Measurements from ENCODE around the gene TMEM151A. TPM values are rescaled to one million over a fixed set of nuclear protein-coding genes. Genes with fewer than 3 reads are reported as not detected.

TMEM151A gene
- total RNA-seq, 1 experiment from 2014 or later = 0.56 TPM

DNA sequence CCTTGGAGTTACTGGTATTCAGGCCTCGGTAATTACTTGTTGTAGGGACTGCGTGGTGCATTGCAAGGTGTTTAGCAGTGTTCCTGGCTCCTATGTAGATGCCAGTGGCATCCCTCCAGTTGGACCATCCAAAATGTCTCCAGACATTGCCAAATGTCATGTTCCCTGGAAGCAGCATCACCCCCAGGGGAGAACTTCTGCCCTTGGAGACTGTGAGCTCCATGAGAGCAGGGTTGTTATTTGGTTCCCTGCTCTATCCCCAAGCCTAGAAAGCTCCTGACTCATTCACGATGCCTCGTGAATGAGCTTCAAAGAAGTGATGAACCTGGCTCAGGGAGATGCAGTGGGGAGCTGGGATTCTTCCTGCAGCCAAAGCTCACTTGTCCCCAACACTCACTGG is 29.9 kb downstream of the TMEM151A start:
- Histone ChIP-seq H3K9me3 (0 out of 2 replicates have a peak, but pooled peaks cover 2% of the 10 kb centered on the region), H3K4me3 (no peak overlapping the region), H3K27me3 (no peaks in the 10 kb centered on the region), H3K36me3 (no peaks in the 10 kb centered on the region)
- DNase-seq = no peak

DNA sequence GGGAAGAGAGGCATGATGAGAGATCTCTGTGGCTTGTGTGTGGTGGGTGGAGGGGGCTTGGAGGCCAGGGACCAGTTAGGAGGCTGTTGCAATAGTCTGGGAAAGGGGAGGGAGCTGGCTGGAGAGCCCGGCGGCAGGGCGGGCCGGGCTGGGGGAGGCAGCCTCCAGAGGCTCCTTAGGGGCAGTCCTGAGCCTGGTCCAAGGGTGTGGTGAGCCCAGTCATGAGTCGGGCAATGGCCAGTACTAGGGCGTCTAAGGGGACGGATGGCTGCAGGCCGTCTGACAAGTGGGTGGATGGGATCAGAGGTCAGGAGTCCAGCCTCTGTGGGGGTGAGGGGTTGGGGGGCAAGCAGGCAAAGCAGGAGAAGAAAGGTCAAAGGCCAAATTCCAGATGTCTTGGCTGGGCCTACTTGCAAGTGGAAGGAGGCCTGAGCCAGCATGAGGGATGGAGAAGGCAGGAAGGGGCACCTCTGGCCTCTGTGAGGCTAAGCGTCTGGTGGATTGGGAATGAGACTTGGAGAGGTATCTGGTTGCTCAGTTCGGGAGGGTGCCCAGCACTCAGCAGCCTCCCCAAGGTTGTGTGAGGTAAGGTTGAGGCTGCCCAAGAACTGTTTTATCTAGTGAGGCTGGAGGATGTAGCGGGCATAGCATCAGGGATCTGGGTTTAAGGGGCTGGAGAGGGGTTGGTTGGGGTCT is 31.2 kb downstream of the TMEM151A start:
- DNase-seq = no peak
- no peaks in the 10 kb centered on the region for H3K36me3 ChIP-seq
- H3K9me3 ChIP-seq = 0 out of 2 replicates have a peak, but pooled peaks cover 2% of the 10 kb centered on the region
- H3K27me3 ChIP-seq = no peaks in the 10 kb centered on the region
- H3K4me3 ChIP-seq = no peak overlapping the region

DNA sequence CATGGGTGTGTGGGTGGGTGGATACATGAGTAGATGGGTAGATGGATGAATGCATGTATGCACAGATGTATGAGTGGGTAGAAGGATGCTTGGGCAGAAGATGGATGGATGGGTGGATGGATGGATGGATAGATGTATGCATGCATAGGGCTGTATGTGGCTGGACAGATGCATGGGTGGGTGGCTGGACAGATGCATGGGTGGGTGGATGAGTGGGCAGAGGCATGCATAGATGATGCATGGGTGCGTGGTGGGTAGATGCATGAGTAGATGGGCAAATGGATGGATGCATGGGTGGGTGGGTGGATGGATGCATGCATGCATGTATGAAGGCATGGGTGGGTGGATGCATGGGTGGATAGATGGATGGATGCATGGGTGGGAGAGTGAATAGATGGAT is 32.0 kb downstream of the TMEM151A start:
- H3K27me3 ChIP-seq = no peaks in the 10 kb centered on the region
- no peak for DNase-seq
- 0 out of 2 replicates have a peak, but pooled peaks cover 2% of the 10 kb centered on the region for H3K9me3 ChIP-seq
- H3K4me3 ChIP-seq = no peak overlapping the region
- no peaks in the 10 kb centered on the region for H3K36me3 ChIP-seq

DNA sequence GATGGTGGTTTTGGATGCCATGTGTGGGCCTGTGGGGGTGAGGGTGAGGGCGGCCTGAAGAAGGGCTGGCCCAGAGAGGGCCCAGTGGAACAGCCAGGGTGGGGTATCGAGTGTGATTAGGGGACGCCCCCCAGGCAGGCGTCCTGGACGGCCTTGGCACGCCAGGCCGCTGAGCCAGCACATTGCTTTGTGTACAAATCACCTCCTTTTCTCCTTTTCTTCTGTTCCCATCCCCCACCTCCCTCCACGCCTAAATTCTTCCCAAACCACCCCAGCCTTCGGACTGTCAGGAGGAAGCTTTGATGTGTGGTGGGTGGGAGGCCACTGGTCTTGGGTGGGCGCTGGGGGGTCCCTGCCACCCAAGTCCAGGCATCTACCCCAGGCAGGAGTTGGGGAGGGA is 33.0 kb downstream of the TMEM151A start:
- DNase-seq = no peak
- no peaks in the 10 kb centered on the region for H3K36me3 ChIP-seq

DNA sequence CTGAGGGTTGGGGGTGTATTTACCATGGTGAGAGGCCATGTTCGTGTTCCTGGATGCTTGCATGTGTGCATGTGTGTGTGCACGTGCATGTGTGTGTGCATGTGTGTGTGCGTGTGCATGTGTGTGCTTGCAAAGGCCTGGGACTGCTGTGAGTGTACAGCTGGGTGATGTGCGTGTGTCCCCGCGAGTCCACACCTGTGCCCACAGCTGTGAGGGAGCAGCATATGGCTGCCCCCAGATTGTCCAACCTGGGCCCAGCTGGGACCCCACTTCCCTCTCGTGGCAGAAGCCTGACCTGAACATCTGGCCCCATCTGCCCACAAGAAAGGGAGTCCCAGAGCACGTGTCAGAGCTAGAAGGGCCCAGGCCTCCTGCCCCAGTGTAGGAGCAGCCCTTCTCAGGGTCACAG is 33.6 kb downstream of the TMEM151A start:
- no peak overlapping the region for H3K4me3 ChIP-seq
- DNase-seq = no peak

More for the DNA sequence above, 33.0 kb downstream of the TMEM151A start:
- Histone ChIP-seq H3K27me3 (no peaks in the 10 kb centered on the region), H3K4me3 (no peak overlapping the region), H3K9me3 (0 out of 2 replicates have a peak, but pooled peaks cover 2% of the 10 kb centered on the region)

DNA sequence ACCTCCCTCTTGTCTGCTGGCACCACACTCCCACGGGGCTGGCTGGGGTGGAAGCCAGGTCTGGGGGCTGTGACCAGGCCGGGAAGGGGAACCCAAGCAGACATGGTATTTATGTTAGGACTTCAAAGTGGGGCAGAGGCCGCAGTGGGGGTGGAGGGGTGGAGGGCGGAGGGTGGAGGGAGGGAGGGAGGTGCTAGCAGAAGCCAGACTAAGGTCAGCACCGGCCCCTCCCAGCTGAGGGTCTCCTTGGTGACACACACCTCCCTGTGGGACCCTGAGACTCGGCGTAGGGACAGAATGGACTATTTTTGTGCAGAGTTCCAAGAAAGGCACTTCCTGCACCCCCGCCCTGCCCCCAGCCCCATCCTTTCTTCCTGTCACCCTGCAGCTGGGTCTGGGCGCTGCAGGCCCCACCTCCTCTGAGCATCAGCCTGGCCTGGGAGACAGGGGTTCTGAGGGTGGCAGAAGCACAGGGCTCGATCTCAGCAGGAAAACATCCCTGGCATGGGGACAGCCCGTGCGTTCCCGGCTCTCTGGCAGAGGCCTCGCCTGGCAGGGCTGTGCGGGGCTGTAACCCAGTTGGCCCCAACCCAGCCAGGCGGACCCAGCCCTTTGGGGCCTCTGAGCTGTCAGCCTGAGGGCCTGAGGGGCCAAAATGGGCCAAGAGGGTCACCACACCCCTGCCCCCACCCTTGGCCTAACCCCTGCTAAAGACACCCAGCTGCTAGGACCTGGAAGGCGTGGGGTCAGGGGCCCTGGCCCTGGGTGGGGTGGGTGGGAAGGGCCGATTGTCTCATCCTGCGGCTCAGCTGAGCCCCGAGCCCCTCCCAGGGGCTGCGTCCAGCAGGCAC is 34.8 kb downstream of the TMEM151A start:
- no peak overlapping the region for H3K4me3 ChIP-seq
- no peaks in the 10 kb centered on the region for H3K27me3 ChIP-seq
- peak; percentile 95 for DNase-seq
- no peaks in the 10 kb centered on the region for H3K9me3 ChIP-seq
- H3K36me3 ChIP-seq = peaks cover 3% of the 10 kb centered on the region

More for the DNA sequence above, 33.6 kb downstream of the TMEM151A start:
- no peaks in the 10 kb centered on the region for H3K27me3 ChIP-seq
- no peaks in the 10 kb centered on the region for H3K9me3 ChIP-seq
- H3K36me3 ChIP-seq = no peaks in the 10 kb centered on the region

DNA sequence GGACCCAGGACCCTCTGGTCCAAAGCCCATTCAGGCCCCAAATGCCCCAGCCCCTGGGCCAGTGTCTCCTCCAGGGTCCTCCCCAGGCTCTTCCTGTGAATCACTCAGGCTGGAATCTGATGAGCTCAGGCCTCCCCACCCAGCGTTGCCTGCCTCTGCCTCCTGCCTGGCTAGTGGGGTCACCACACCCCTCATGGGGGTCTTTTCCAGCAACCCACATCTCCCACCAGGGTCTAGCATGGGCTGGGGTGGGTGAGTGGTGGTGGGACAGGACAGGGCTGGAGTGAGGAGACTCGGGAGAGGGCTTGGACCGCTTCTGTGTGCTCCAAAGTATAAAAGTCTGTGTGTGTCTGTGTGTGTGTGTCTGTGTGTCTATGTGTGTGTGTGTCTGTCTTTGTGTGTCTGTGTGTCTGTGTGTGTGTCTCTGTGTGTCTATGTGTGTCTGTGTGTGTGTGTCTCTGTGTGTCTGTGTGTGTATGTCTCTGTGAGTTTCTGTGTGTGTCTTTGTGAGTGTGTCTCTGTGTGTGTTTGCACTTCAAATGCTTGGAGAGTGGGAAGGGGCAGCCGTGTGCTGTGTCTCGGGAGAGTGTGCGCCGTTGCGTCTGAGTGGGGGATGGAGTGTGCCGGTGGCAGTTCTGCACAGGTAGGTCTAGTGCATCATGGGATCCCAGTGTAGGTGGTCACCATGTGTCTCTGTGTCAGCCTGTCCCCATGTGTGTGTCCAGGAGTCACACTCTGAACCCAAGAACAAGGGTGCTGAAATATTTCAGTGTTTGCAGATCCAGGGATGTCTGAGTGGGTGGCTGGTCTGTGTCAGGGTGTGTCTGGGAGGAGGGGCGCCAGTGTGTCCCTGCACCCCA is 35.7 kb downstream of the TMEM151A start:
- no peaks in the 10 kb centered on the region for H3K27me3 ChIP-seq
- DNase-seq = peak; percentile 85
- H3K36me3 ChIP-seq = peaks cover 12% of the 10 kb centered on the region
- H3K9me3 ChIP-seq = no peaks in the 10 kb centered on the region
- no peak overlapping the region for H3K4me3 ChIP-seq

DNA sequence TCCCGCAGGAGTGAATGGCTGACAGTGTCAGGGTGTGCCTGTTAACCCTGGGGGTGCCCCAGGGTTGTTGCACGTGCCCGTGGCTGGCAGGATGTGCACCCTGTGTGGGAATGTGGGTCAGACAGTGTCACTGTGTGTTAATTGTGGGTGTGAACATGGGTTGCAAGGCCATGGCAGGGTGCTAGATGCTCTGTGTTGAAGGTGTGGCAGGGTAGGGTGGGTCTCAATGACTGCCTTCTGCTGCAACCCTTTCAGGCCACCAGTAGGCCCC is 36.3 kb downstream of the TMEM151A start:
- no peaks in the 10 kb centered on the region for H3K9me3 ChIP-seq
- H3K36me3 ChIP-seq = peaks cover 18% of the 10 kb centered on the region
- H3K4me3 ChIP-seq = no peak overlapping the region
- DNase-seq = no peak
- no peaks in the 10 kb centered on the region for H3K27me3 ChIP-seq

DNA sequence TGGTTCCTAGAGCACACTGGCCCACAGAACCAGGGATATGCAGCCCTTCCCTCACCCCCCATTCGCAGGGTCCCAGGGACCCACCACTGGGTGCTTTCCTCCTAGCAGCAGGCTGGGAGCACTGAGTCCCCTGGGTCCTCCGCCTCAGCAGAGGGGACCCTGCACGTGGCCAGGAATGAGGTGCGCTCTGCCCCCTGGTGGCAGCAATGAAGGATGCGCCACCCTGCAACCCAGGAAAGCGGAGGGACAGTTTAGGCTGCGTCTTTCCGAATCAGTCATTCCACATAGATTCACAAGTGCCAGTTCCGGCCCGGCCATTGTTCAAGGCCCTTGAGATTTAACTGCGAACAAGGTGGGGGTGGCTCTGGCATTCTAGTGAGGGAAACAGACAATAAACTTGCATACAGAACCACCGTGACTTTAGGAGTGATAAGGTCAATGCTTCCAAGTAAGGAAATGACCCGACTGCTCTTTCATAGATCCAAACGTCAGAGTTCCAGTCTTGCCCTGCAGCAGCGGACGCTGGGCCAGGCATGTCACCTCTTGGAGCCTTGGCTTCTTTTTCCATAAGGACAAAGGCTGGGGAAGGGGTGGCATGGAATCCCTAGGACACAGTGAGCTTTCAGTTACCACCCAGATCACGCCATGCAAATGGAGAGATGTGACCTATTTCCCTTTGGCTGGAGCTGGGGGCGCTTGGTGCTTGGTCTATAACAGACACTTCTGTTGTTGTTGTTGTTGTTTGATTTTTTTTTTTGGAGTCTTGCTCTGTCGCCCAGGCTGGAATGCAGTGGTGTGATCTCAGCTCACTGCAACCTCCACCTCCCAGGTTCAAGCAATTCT is 36.8 kb downstream of the TMEM151A start:
- H3K4me3 ChIP-seq = no peak overlapping the region
- peaks cover 23% of the 10 kb centered on the region for H3K36me3 ChIP-seq
- H3K9me3 ChIP-seq = no peaks in the 10 kb centered on the region
- DNase-seq = peak; percentile 78
- no peaks in the 10 kb centered on the region for H3K27me3 ChIP-seq

DNA sequence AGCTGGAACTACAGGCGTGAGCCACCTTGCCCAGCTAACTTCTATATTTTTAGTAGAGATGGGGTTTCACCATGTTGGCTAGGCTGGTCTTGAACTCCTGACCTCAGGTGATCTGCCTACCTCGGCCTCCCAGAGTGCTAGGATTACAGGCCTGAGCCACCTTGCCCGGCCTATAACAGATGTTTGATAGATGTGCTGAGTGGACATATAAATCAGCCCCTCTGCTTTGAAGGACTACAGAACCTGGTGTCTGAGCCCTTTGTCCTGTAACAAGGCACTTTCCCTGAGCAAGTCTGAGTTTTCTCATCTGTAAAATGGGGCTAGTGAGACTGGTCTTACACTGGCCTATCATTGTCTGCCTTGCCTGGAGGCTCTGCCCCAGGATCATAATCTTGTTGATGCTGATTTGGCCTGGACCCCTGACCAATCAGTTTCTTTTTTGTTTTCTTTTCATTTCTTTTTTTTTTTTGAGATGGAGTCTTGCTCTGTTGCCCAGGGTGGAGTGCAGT is 37.5 kb downstream of the TMEM151A start:
- H3K27me3 ChIP-seq = no peaks in the 10 kb centered on the region
- no peaks in the 10 kb centered on the region for H3K9me3 ChIP-seq
- H3K36me3 ChIP-seq = peaks cover 27% of the 10 kb centered on the region
- no peak overlapping the region for H3K4me3 ChIP-seq
- DNase-seq = no peak

DNA sequence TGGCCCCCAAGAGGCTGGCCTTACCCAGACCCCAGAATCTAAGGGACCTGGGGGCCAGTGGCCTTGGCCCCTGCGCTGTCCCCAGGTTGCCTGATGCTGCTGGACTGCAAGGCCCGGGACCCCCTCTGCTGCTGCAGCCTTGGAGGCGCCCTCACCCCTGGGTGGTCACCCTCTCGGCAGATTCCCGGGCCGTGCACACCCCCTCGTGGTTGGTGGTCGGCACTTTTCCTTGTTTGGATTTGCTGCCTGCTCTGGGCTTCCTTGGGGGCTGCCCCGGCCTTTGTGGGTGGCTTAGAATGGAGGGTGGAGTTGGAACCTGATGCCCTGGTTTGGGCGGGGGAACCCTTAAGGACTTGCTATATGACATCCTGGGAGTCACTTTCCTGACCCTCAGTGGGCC is 39.2 kb downstream of the TMEM151A start:
- peaks cover 42% of the 10 kb centered on the region for H3K36me3 ChIP-seq
- no peak for DNase-seq

DNA sequence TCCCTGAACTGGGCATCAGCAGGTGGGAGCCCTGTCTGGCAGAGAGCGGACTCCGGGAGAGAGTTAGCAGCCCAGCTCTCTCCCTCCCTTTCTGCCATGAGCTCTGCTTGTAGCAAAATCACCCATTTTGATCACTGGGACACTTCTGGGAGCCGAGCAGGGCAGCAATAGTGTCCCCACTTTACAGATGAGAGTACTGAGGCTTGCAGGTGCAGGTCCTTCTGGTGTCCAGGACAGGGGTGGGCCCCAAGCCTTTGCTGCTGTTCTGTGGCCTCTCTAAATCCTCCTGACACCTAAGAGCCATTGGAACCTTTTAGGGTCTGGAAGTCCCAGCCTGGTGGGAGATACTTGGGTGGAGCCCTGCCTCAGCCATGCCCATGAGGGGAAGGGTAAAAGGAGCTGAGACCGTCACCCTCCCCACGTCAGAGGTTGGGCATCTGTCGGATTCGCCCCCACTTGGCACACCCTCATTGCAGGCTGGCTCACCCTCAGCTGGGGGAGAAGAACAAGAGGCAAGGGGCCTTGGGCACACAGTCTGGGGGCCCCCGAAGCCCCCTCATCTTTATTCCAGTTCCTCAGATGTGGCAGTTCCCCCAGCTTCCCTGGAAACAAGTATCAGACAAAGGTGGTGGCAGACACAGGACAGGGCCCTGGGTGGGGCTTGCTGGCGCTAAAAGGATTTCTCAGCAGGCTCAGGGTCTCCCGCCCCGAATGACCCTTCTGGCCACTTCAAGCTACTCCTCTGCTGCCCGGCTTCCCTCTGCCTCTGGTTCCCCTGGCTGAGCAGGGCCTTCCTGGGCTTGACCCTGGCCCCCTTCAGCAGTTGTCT is 40.1 kb downstream of the TMEM151A start:
- Histone ChIP-seq H3K4me3 (no peak overlapping the region), H3K9me3 (no peaks in the 10 kb centered on the region), H3K27me3 (no peaks in the 10 kb centered on the region), H3K36me3 (peaks cover 42% of the 10 kb centered on the region)
- no peak for DNase-seq

More for the DNA sequence above, 39.2 kb downstream of the TMEM151A start:
- Histone ChIP-seq H3K4me3 (no peak overlapping the region), H3K9me3 (no peaks in the 10 kb centered on the region), H3K27me3 (no peaks in the 10 kb centered on the region)

DNA sequence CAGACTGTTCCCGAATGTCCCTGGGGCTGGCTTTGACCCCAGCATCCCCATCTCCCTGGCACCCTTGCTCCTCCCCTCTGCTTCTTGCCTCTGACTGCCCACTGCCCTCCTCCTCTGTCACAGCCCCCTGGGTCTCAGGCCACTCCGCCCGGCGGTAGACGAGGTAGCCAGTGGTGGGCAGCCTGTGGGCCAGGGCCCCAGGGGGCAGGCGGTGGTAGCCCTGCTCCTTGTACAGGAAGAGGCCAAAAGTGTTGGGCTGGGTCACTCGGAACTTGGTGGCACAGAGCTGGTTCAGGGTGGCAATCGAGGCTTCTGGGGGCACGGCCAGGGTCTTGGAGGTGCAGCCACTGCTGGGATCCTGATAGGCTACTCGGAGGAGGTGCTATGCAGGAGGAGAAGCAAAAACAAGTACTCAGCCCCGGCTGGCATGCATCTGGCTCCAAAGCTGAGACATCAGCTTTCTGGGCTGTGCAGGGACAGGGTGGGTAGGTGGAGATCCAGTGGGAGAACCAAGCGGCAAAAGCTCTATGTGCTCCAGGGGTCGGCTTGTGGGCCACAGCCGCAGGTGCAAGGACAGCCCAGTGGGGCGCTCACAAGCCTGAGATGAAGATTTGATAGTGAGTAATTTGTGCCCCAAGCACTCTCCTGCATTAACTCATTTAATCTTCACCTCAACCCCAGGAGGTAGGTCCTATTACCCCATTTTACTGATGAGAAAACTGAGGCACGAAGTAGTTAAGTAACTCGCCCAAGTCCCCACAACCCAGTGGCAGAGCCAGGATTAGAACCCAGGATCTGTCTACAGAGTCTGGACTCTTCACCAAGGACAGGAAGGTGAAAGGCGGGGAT is 40.9 kb downstream of the TMEM151A start:
- no peaks in the 10 kb centered on the region for H3K27me3 ChIP-seq

DNA sequence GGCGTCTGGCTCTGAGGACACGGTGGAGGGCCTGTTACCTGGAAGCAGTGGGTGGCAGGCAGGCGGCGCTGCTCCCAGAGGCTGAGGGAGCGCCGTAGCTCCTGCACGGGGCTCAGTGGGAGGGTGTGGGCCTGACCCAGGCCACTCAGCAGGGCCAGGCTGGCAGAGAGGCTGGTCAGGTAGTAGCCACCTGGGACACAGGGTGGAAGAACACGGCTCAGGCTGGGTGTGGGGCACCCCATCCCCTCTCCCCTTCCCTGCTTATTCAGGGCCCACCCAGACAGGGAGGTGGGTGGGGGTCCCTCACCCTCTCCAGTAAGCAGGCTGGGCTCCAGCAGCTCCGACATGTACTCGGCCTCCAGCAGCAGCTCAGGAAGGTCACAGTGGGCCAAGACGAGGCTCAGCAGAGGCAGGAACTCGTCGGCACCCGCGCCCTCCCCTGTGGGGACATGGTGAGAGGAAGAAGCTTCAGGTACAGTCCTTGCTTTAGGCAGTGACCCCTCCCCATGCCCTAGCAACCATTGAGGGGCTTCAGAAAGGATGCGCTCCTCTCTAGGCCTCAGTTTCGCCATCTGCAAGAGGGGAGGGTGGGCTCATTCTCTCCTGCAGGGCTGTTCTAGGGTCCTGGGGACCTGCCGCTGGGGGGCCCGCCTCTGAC is 41.7 kb downstream of the TMEM151A start:
- Histone ChIP-seq H3K27me3 (no peaks in the 10 kb centered on the region), H3K9me3 (no peaks in the 10 kb centered on the region), H3K36me3 (peaks cover 53% of the 10 kb centered on the region), H3K4me3 (no peak overlapping the region)
- no peak for DNase-seq

More for the DNA sequence above, 40.9 kb downstream of the TMEM151A start:
- Histone ChIP-seq H3K9me3 (no peaks in the 10 kb centered on the region), H3K4me3 (no peak overlapping the region), H3K36me3 (peaks cover 47% of the 10 kb centered on the region)
- no peak for DNase-seq

Measured in MG63 (cell line).